Aorta (tissue), 5 donors: ENCODE data around the gene RAD1. TPM values are rescaled to one million over a fixed set of nuclear protein-coding genes. Genes with fewer than 3 reads are reported as not detected.
A peak's percentile ranks its signal among the peaks of the same experiment; 100 is the strongest.

ENCODE experiments used
- ATAC-seq: fragments of 200-7000 bp; cut with Tn5 transposase; one replicate; pipeline ENCODE4 v1.9.1; 2022; ENCODE audit warnings: moderate library complexity; ENCODE audit not compliant: low FRiP score
- DNase-seq, 2 donors: peaks; one replicate each; pipeline ENCODE4 v3.0.0-alpha.2; 2020
- H3K27ac ChIP-seq, 2 donors: one replicate each; pipeline ENCODE4 v1.5.1; 2013; ENCODE audit warnings: low read length in 2 of 2, mild to moderate bottlenecking in 2 of 2, moderate library complexity in 2 of 2, control low read depth in 1 of 2, inconsistent platforms in 1 of 2, low read depth in 1 of 2
- H3K27me3 ChIP-seq, 2 donors: one replicate each; pipeline ENCODE4 v1.6.1; 2013; ENCODE audit warnings: control low read depth in 1 of 2, low read length in 1 of 2, mild to moderate bottlenecking in 1 of 2, moderate library complexity in 1 of 2; ENCODE audit not compliant: insufficient read depth in 2 of 2, control insufficient read depth in 1 of 2
- H3K36me3 ChIP-seq, 2 donors: one replicate each; pipeline ENCODE4 v1.6.1; 2013; ENCODE audit warnings: control low read depth in 1 of 2, low read length in 1 of 2, mild to moderate bottlenecking in 1 of 2; ENCODE audit not compliant: insufficient read depth in 2 of 2, control insufficient read depth in 1 of 2
- H3K4me1 ChIP-seq, 2 donors: one replicate each; pipeline ENCODE4 v1.6.1; 2013; ENCODE audit warnings: low read length in 2 of 2, control low read depth in 1 of 2, mild to moderate bottlenecking in 1 of 2, moderate library complexity in 1 of 2; ENCODE audit not compliant: insufficient read depth in 2 of 2, control insufficient read depth in 1 of 2
- H3K4me3 ChIP-seq, 2 donors: one replicate each; pipeline ENCODE4 v1.5.1; 2013; ENCODE audit warnings: low read length in 2 of 2, control low read depth in 1 of 2, mild to moderate bottlenecking in 1 of 2
- H3K9me3 ChIP-seq: one replicate; pipeline ENCODE4 v1.6.1; 2013; ENCODE audit warnings: mild to moderate bottlenecking, low read length; ENCODE audit not compliant: control insufficient read depth
- WGBS, 2 donors: extraction: QIAGEN DNeasy Blood & Tissue Kit; methylation state at CpG; one replicate each; pipeline ENCODE4 v1.1.7; 2013; 5-methylcytosine and 5-hydroxymethylcytosine counted together
- intact Hi-C, 2 donors: fragments of 100-400 bp; cut with DNase I; formaldehyde crosslinking; loops; one replicate each; pipeline versions ENCODE4 v1.14.2 to v1.15.0; 2022
- polyA plus RNA-seq, 2 donors: library from polyadenylated mRNA; stranded (reverse); fragments of 200-250 nt; gene quantifications; one replicate each; pipeline ENCODE4 v1.2.3, GENCODE V29; 2013
- total RNA-seq, 2 donors: library from RNA; stranded (reverse); fragmentation: NEBNext Ultra II Directional; extraction: Animal tissue kit (Norgen Biotek cat#: 25700); gene quantifications; one replicate each; pipeline ENCODE4 v1.2.1, GENCODE V29; 2021
- donor health status: healthy with polysubstance abuse.
- donor health status: Bipolar disorder and iron deficiency.
- donor health status: DM: no; HTN: no; CAD: no.
- donor health status: DM: no; HTN: no; CAD: no.
- donor health status: DM: yes; HTN: yes; CAD: no.

The RAD1 gene
- total and polyA plus RNA-seq, 4 donors, result 17.9 to 21.2 (median 19.3) TPM

- no peaks in the 10 kb centered on the region for H3K9me3 ChIP-seq
- no peak for DNase-seq
- peak overlapping the region in 1 of 2 donors; percentile 57 for H3K4me3 ChIP-seq
- H3K4me1 ChIP-seq, result peaks cover 2 to 4% of the 10 kb centered on the region in 2 donors
- no peak overlapping the region for H3K27ac ChIP-seq
- ATAC-seq, result no peak
- H3K27me3 ChIP-seq, result no peaks in the 10 kb centered on the region
- no peaks in the 10 kb centered on the region for H3K36me3 ChIP-seq
- whole genome bisulfite sequencing, 2 donors, result 74 to 75% methylated on average over 4 of the region's 4 CpGs
- intact Hi-C loops, result no loop called here
These were observed 15.6 kb upstream of the RAD1 start for GRCh38 chr5:34930870-34931269.

GRCh38 chr5:34930462-34930844 lies 15.1 kb upstream of the RAD1 start:
- WGBS, 2 donors, result 3% methylated on average over 3 of the region's 3 CpGs
- DNase-seq (no peak), ATAC-seq (no peak)
- intact Hi-C loops, result no loop called here
- H3K4me3 ChIP-seq, result peak overlapping the region; percentile 57 to 73
- H3K27me3 ChIP-seq, result no peaks in the 10 kb centered on the region
- no peaks in the 10 kb centered on the region for H3K36me3 ChIP-seq
- H3K4me1 ChIP-seq, result peaks cover 2 to 4% of the 10 kb centered on the region in 2 donors
- peak overlapping the region in 1 of 2 donors; percentile 84 for H3K27ac ChIP-seq
- no peaks in the 10 kb centered on the region for H3K9me3 ChIP-seq

GRCh38 chr5:34929720-34930461 lies 14.6 kb upstream of the RAD1 start:
- 1% methylated on average over 45 to 70 of the region's 70 CpGs for WGBS, 2 donors
- H3K27ac ChIP-seq, result peak overlapping the region; percentile 84 to 95
- no peaks in the 10 kb centered on the region for H3K9me3 ChIP-seq
- peaks cover 2 to 4% of the 10 kb centered on the region in 2 donors for H3K4me1 ChIP-seq
- H3K27me3 ChIP-seq, result no peaks in the 10 kb centered on the region
- ATAC-seq (peak; percentile 82), DNase-seq (peak; percentile 93 to 95)
- no peaks in the 10 kb centered on the region for H3K36me3 ChIP-seq
- intact Hi-C loops, result loop anchor here in 1 of 2 donors (1.0 kb wide), 1 partner anchor 15 kb away; the partner anchor contains the start of genes BRIX1 and RAD1
- H3K4me3 ChIP-seq, result peak overlapping the region; percentile 57 to 73

GRCh38 chr5:34929134-34929719 lies 13.9 kb upstream of the RAD1 start, which contains the start of gene DNAJC21:
DNAJC21 (plus strand) TSS chr5:34929559; CDS start chr5:34929820, 261 bp downstream.
- intact Hi-C loops, result loop anchor here in 1 of 2 donors (1.0 kb wide), 1 partner anchor 14 kb away; the partner anchor contains the start of genes BRIX1 and RAD1
- 1% methylated on average over 51 to 63 of the region's 63 CpGs for WGBS, 2 donors
- ATAC-seq, result peak; percentile 99
- DNase-seq, result peak; percentile 99 to 100
- Histone ChIP-seq H3K36me3 (no peaks in the 10 kb centered on the region), H3K4me1 (peaks cover 0 to 4% of the 10 kb centered on the region in 2 donors), H3K27me3 (no peaks in the 10 kb centered on the region), H3K4me3 (peak within 1 kb of the TSS; percentile 57 to 73), H3K27ac (peak within 1 kb of the TSS; percentile 84 to 95), H3K9me3 (no peaks in the 10 kb centered on the region)

- Histone ChIP-seq H3K9me3 (no peaks in the 10 kb centered on the region), H3K36me3 (no peaks in the 10 kb centered on the region), H3K27me3 (no peaks in the 10 kb centered on the region), H3K27ac (no peak overlapping the region), H3K4me3 (no peak overlapping the region), H3K4me1 (peaks cover 0 to 4% of the 10 kb centered on the region in 2 donors)
- intact Hi-C loops, result no loop called here
- ATAC-seq (no peak), DNase-seq (no peak)
- WGBS, 2 donors, result 85 to 91% methylated on average over 5 of the region's 5 CpGs
These were observed 13.0 kb upstream of the RAD1 start for GRCh38 chr5:34928267-34928666.

GRCh38 chr5:34927785-34928184 lies 12.5 kb upstream of the RAD1 start:
- no peaks in the 10 kb centered on the region for H3K36me3 ChIP-seq
- 94 to 97% methylated on average over 5 of the region's 5 CpGs for WGBS, 2 donors

GRCh38 chr5:34926318-34926888 lies 11.1 kb upstream of the RAD1 start:
- H3K4me3 ChIP-seq, result no peak overlapping the region
- H3K9me3 ChIP-seq, result no peaks in the 10 kb centered on the region
- H3K4me1 ChIP-seq, result peaks cover 0 to 4% of the 10 kb centered on the region in 2 donors
- WGBS, 2 donors, result 91 to 92% methylated on average over 3 of the region's 3 CpGs
- H3K36me3 ChIP-seq, result no peaks in the 10 kb centered on the region
- H3K27ac ChIP-seq, result no peak overlapping the region
- ATAC-seq, result no peak
- intact Hi-C loops, result no loop called here
- no peaks in the 10 kb centered on the region for H3K27me3 ChIP-seq
- no peak for DNase-seq

More at GRCh38 chr5:34927785-34928184, 12.5 kb upstream of the RAD1 start:
- H3K27ac ChIP-seq, result no peak overlapping the region
- ATAC-seq (no peak), DNase-seq (no peak)
- no peak overlapping the region for H3K4me3 ChIP-seq
- H3K27me3 ChIP-seq, result no peaks in the 10 kb centered on the region
- no peaks in the 10 kb centered on the region for H3K9me3 ChIP-seq
- intact Hi-C loops, result no loop called here
- H3K4me1 ChIP-seq, result peaks cover 0 to 4% of the 10 kb centered on the region in 2 donors

- intact Hi-C loops, result no loop called here
- no peaks in the 10 kb centered on the region for H3K4me1 ChIP-seq
- no peaks in the 10 kb centered on the region for H3K36me3 ChIP-seq
- H3K4me3 ChIP-seq, result no peak overlapping the region
- H3K9me3 ChIP-seq, result no peaks in the 10 kb centered on the region
- no peaks in the 10 kb centered on the region for H3K27me3 ChIP-seq
- DNase-seq, result no peak
- H3K27ac ChIP-seq, result no peak overlapping the region
- ATAC-seq, result no peak
These were observed 9.1 kb upstream of the RAD1 start for GRCh38 chr5:34924462-34924765.
